GM12892 (cell line): ENCODE results near the gene GPATCH1.

Experiments
- POLR2A ChIP-seq: IDR thresholded peaks from 2 replicates; pipeline ENCODE4 v1.6.1; 2011; ENCODE audit warnings: low read depth, low read length, control low read depth
- POLR2AphosphoS5 ChIP-seq: IDR thresholded peaks from 2 replicates; pipeline ENCODE4 v1.6.1; 2011; ENCODE audit warnings: low read depth, low read length, control low read depth
- TAF1 ChIP-seq: IDR thresholded peaks from 2 replicates; pipeline ENCODE4 v1.6.1; 2011; ENCODE audit warnings: low read depth, mild to moderate bottlenecking, control low read depth, low read length, borderline replicate concordance

DNA sequence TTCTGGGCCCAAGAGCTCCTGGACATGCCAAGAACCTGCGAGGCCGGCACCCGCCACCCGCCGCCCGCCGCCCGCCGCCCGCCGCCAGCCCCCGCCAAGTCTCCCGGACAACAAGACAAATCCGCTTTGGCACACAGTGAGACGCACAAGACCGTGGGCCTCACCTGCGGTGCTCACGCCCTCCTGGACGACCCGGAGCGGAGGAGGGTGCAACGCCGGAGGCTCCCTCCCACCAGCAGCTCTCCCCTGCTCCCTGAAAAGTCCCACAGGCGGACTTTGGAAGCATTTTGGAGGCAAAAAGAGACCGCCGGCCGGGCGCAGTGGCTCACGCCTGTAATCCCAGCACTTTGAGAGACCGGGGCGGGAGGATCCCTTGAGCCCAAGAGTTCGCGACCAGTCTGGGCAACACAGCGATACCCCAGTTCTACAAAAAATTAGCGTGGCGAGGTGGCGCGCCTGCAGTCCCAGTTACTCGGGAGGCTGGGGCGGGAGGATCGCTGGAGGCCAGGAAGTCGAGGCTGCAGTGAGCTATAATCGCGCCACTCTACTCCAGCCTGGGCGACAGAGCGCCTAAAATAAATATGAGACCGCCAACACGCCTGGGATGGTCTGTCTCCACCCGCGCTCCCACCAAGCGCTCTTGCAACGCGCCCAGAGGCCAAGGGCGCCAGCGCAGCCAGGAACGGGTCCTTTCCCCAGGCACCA lies 17.1 kb upstream of the GPATCH1 start:
- TF ChIP-seq POLR2A (no peak), POLR2AphosphoS5 (no peak), TAF1 (no peak)
